BE2C (cell line): Measurements from ENCODE around the gene APC2.
A peak's percentile ranks its signal among the peaks of the same experiment; 100 is the strongest.

ENCODE experiments used
- DNase-seq: peaks from one replicate; pipeline ENCODE4 v3.0.0-alpha.2; 2020
- H3K27me3 ChIP-seq: fragments of 250-450 bp; sonication (Bioruptor Pico); 2 replicates; pipeline ENCODE4 v1.5.1; 2020; ENCODE audit warnings: mild to moderate bottlenecking
- H3K36me3 ChIP-seq: fragments of 250-450 bp; sonication (Bioruptor Pico); 2 replicates; pipeline ENCODE4 v1.5.1; 2020; ENCODE audit warnings: mild to moderate bottlenecking
- H3K4me1 ChIP-seq: fragments of 250-450 bp; sonication (Bioruptor Pico); 2 replicates; pipeline ENCODE4 v1.5.1; 2020
- H3K4me3 ChIP-seq: 2 replicates; pipeline ENCODE4 v1.5.1; 2011; ENCODE audit warnings: low read depth, low read length
- H3K9me3 ChIP-seq: fragments of 250-450 bp; sonication (Bioruptor Pico); 2 replicates; pipeline ENCODE4 v1.5.1; 2020
- TF ChIP-seq, protein P1 (sequence below): IDR thresholded peaks from 2 replicates; pipeline ENCODE4 v1.5.1; 2012; ENCODE audit warnings: mild to moderate bottlenecking, low read depth, low read length

Gene APC2

DNA sequence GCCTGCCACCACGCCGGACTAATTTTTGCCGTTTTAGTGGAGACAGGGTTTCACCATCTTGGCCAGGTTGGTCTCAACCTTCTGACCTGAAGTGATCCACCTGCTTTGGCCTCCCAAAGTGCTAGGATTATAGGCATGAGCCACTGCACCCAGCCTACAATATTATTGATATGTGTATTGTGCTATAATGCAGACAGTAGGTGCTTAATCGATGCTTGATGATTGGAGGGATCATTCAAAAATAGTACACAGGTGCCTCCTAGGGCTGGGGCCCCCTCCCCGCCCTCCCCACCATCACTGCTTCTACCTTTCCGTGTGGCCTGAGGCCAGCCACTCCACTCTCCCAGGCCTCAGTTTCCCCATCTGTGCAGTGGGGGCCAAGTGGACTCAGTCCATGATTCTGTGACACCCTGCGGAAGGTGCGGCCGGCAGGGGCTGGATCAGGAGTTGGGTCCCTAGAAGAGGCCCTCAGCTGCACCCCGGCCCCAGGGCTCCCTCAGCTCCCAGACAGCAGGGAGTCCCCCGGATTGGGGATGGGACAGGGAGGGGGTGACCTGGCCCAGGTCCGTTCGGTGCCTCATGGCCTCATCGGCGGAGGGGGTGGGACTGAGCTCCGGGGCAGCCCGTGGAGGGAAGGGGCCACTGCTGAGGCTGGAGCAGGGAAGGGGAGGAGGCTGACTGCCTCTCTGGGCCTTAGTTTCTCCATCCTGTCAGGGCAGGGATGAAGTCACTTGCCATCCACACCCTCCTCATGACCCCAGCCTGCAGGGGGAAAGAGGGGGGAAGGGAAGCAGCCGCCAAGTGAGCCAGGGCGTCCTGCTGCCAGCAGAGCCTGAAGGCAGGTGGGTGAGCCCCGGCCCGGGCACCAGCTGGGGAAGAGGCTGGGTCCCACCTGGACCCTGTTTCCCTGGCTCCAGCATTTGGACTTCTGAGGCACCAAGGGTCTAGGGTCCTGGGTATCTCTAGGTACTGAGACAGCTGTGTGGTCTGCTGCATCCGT lies 61.7 kb downstream of the APC2 start:
- Histone ChIP-seq H3K27me3 (peaks cover 39% of the 10 kb centered on the region), H3K36me3 (no peaks in the 10 kb centered on the region), H3K4me3 (no peak overlapping the region), H3K9me3 (no peaks in the 10 kb centered on the region; the same call in 1 of the 2 replicates), H3K4me1 (peaks cover 3% of the 10 kb centered on the region; the same call in 1 of the 2 replicates)
- no peak for DNase-seq
- TF ChIP-seq, protein P1, sequence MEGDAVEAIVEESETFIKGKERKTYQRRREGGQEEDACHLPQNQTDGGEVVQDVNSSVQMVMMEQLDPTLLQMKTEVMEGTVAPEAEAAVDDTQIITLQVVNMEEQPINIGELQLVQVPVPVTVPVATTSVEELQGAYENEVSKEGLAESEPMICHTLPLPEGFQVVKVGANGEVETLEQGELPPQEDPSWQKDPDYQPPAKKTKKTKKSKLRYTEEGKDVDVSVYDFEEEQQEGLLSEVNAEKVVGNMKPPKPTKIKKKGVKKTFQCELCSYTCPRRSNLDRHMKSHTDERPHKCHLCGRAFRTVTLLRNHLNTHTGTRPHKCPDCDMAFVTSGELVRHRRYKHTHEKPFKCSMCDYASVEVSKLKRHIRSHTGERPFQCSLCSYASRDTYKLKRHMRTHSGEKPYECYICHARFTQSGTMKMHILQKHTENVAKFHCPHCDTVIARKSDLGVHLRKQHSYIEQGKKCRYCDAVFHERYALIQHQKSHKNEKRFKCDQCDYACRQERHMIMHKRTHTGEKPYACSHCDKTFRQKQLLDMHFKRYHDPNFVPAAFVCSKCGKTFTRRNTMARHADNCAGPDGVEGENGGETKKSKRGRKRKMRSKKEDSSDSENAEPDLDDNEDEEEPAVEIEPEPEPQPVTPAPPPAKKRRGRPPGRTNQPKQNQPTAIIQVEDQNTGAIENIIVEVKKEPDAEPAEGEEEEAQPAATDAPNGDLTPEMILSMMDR, result no peak

DNA sequence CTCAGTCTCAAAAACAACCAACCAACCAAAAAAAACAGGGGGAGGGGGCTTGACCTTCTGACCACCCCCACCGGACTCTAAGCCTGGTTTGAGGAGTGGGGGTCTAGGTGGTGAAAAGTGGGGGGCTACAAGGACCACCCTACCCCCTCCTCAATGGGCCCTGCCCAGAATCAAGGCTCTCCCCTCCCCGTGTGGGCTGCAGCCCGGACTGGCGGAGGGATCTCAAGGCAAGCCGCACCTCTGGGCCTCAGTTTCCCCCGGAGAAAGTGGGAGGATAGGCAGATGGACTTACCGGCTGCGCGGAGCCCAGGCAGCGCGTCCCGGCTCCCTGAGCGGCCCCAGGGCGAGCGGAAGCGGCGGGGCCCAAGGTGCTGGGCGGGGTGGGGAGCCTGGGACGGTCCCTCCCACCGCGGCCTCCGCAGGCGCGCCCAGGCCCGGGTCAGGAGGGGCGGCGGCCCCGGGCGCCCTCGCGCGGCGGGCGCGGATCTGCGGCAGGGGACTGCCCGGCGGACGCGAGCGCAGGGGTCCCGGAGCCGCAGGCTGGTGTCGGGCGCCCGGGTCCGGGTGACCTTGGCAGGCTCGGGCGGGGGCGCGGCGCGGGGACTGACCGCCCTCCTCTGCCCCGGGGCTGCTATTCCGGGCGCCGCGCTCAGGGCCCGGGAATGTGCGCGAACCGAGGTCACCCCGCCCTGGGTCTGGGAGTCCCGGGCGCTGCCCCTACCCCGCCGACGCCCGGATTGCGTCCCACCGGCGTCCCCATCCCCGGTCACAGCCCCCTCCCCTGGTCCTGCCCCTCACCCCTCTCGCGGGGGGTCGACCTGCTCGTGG lies 63.0 kb downstream of the APC2 start, which contains the start of gene ADAMTSL5:
Gene ADAMTSL5 (minus strand): TSS at position 349 of the 828 bp plus-strand sequence. CDS start 2,076 bp downstream, outside the sequence.
- no peaks in the 10 kb centered on the region; the same call in 1 of the 2 replicates for H3K9me3 ChIP-seq
- H3K27me3 ChIP-seq, result peaks cover 39% of the 10 kb centered on the region
- no peaks in the 10 kb centered on the region for H3K36me3 ChIP-seq
- H3K4me1 ChIP-seq, result peaks cover 3% of the 10 kb centered on the region; the same call in 1 of the 2 replicates
- TF ChIP-seq, protein P1, result no peak
- no peak within 1 kb of the TSS for H3K4me3 ChIP-seq
- DNase-seq, result peak; percentile 50

DNA sequence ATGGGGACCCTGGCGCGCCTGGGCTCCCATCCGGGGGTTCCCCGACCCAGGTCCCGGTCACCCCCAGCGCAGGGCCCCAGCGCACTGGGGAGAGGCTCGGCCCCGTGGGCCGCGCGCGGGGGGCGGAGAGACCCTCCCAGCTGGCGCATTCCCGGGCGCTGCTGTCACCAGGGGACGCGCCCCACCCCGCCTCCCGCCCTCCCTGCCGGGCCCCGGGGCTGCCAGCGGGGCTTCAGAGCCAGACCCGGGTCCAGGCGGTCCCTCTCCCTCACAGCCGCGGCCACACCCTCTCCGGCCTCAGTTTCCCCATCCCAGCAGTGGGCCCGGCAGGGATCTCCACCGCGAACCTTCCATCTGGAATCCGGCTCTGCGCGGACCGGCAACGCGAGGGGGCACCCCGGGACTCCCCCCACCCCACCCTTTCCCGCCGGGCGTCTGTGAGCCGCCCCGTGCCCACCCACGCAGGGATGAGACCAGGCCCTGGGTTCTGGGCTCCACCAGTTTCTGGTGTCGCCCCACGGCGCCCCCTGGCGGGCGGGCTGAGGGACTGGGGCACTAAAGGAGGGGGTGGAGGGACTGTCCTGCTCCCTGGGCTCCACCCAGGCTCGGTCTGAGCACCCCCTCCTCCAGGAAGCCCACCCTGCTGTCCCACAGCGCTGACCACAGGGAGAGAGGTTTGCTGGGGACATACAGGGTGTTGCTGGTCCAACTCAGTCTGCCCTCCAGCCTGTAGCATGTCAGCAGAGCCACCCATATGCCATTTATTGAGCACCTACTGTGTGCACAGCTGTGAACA lies 63.8 kb downstream of the APC2 start:
- DNase-seq, result peak; percentile 51
- Histone ChIP-seq H3K36me3 (no peaks in the 10 kb centered on the region), H3K27me3 (peaks cover 39% of the 10 kb centered on the region), H3K4me1 (no peaks in the 10 kb centered on the region; the same call in 1 of the 2 replicates), H3K9me3 (no peaks in the 10 kb centered on the region; the same call in 1 of the 2 replicates), H3K4me3 (no peak overlapping the region)
- TF ChIP-seq, protein P1, result peak; percentile 49

- Histone ChIP-seq H3K4me3 (no peak overlapping the region), H3K4me1 (no peaks in the 10 kb centered on the region), H3K36me3 (no peaks in the 10 kb centered on the region), H3K27me3 (peaks cover 39% of the 10 kb centered on the region), H3K9me3 (no peaks in the 10 kb centered on the region)
- DNase-seq, result no peak
- TF ChIP-seq, protein P1, result no peak
Observed at GRCh38 chr19:1514295-1514661, 64.4 kb downstream of the APC2 start.

- no peak for DNase-seq
- no peak overlapping the region for H3K4me3 ChIP-seq
- no peaks in the 10 kb centered on the region for H3K4me1 ChIP-seq
- no peaks in the 10 kb centered on the region for H3K36me3 ChIP-seq
- H3K9me3 ChIP-seq, result no peaks in the 10 kb centered on the region
- TF ChIP-seq, protein P1, result no peak
- H3K27me3 ChIP-seq, result peaks cover 34% of the 10 kb centered on the region
Observed at GRCh38 chr19:1514986-1515721, 65.2 kb downstream of the APC2 start.
